ENCODE results near the gene PDE9A.
"Not testable (repeated sequence)": the region's sequence is repeated elsewhere in the genome, so short reads cannot be mapped to it uniquely, and the experiment has no call there.

Gene PDE9A

DNA sequence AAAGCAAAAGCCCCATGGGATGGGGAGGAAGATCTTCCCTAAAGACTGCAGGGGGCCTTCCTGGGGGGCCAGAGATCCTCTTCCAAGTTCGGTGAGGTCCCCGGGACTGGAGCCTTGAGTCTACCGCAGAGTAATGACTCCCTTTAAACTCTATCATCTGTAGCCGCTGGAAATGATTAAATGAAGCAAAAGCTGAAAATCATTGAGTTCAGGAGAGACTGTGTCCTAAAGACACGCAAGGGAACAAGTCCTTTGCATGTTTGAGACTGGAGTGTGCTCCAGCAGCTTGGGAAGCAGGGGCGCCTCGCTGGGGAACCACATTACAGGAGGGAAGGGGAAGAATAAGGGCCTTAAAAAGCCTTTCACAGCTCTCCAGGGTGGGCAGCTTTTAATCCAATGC, 155.8 kb downstream of the PDE9A start:
- DNase-seq: no peak

DNA sequence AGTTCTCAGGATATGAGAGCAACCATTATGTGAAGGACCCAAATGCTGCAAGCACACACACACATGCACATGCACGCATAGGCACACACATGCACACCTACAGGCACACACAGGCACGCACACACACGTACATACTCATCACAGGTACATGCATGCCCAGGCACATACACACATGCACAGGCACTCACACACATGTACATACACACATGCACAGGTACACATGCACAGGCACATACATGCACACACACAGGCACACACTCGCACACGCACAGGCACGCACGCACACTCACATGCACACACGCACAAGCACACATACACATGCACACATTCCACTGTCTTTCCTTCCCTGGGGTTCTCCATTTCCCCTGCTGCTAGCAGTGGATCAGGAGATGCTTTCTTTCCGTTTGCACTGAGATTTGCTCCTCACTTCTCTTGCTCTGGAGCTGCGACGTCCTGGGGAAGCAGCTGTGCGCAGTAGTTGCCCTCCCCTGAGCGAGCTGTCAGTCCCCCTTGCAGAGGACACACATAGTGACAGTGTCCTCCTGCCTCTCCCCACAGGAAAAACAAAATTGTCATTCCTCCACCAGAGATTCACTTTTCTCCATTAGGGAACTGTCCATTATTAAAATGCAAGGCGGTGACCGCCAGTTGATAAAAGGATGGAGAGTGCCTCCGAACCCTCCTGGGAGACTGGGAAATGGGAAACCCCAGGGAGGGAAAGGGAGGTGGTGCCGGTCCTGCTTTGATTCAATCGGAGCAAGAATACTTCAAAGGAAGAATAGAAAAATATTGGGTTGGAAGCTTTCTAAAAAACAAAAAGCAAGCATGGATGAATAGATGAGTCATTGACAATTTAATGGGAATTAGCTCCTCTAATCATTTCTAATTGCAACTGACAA, 156.4 kb downstream of the PDE9A start:
- no peak for DNase-seq

DNA sequence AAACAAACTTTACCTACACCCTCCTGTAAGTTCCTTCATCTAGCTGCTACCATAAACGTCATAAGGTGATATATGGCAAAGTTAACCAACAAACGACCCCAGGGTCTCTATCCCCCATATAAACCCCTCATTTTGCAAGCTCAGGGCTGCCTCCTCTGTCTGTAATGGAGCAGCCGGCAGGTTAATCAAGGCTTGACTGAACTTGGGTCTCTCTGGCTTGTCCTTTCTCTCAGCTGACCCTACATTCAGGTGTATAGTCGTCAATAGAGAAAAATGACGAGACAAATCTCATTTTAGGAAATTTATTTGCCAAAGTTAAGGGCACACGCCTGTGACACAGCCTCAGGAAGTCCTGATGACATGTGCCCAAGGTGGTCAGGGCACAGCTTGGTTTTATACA, 158.5 kb downstream of the PDE9A start:
- no peak for DNase-seq

DNA sequence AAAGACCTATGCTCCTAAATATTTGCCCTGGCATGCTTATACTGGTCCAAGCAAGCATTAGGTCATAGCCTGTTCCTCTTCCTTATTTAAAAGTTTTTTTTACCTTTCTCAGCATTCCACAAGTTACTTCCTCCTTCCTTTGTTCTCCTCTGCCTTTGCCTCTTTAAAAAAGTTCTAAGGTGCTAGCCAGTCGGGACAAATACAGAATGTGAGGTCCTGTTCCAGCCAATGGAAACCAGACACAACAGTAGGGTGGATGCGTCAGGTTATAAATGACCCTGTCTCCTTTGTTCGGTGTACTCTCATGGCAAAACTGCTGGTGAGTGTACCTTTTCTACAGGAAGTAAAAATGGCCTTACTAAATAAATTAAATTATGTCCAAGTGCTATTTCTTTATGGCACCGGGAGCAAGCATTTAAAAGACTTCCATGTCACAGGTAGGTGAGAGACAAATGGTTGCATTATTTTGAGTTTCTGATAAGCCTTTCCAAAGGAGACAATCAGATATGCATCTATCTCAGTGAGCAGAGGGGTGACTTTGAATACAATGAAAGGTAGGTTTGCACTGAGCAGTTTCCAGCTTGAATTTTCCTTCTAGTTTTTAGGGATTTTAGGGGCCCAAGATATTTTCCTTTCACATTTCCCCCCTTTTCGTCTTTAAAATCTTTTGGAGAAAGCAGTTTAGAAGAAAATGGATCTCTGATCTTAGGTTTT, 159.3 kb downstream of the PDE9A start:
- not testable (repeated sequence) for DNase-seq

DNA sequence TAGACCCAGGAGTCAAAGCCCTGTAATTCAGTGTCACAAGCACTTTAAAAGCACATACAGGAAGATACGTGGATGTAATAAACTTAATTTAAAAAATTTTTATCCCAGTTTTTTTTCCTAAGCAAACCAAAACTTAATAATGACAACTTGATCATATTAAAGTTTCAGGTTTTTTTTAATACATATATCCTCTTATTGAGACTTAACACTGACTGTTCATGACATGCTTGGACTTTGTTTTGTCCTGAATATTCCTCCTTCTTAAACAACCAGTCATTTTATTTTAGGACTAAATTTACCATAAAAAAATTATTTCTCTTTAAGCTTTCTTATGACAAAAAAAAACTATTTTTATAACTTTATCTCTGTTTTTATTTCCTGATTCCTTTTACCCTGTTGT, 161.8 kb downstream of the PDE9A start:
- DNase-seq: no peak

DNA sequence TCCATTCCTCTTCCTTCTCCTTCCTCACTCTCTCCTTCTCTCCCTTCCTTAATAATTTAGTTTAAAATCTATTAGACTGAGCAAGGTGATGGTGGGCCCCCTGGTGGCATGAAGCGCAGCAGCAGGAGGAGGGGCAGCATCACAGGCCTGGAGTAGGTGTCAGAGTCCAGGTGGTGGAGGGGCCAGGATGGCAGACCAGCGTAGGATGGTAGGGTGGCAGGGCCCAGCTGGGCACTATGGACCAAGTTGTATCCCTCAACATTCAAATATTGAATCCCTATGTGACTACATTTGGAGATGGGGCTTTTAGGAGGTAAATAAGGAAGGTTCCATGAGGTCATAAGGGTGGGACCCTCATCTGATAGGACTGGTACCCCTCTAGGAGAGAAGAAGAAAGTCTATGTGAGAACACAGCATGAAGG, 164.9 kb downstream of the PDE9A start:
- no peak for DNase-seq

DNA sequence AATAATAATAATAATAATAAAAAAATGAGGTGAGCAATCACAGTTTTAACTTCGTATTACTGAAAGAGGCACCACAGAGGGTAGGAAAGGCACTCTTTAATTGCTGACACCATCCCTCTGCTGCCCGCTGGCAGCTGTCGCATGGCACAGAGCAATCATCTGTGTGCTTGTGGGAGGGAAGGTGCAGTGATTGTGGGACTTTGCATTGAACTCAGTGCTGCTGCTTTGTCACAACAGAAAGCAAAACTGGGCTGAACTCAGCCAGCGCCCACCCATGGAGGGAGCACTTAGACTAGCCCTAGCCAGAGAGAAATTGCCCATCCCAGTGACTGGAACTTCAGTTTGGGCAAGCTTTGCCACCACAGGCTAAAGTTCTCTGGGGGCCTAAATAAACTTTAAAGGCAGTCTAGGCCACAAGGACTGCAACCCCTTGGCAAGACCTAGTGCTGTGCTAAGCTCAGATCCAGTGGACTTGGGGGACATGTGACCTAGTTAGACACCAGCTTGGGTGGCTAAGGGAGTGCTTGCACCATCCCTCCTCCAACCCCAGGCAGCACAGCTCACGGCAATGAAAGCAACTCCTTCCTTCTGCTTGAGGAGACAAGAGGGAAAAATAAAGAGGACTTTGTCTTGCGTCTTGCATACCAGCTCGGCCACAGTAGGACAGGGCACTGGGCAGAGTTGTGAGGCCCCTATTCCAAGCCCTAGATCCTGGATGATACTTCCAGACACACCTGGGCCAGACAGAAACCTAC, 166.6 kb downstream of the PDE9A start:
- DNase-seq: no peak

DNA sequence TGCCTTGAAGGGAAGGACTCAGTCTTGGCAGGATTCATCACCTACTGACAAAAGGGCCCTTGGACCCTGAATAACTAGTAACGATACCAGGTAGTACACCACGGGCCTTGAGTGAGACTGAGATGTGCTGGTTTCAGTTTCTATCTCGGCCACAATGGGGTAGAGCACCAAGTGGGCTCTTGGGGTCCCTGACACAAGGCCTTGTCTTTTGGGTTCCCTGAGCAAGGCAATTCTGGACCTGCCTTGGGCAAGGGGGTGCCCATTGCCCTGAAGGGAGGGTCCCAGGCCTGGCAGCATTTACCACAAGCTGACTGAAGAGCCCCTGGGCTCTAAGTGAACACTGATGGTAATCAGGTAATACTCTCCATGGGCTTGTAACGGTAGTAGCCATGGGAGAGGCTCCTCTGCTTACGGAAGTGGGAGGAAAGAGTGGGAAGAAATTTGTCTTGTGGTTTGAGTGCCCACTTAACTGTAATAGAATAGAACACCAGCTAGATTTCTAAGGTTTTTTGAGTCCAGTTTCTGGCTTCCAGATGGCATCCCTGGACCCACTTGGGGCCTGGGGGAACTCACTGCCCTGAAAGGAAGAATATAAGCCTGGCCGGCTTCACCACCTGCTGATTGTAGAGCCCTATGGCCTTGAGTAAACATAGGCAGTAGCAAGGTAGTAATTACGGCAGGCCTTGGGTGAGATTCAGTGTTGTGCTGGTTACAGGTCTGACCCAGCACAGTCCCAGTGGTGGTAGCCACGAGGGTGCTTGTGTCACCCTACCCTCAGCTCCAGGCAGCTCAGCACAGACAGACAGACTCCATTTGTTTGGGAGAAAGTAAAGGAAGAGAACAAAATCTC, 167.4 kb downstream of the PDE9A start:
- no peak for DNase-seq
